Transverse colon (tissue), 4 donors: ENCODE results near the gene XXYLT1. TPM values are rescaled to one million over a fixed set of nuclear protein-coding genes. Genes with fewer than 3 reads are reported as not detected.

Experiments
- DNase-seq: peaks from one replicate; pipeline ENCODE4 v3.0.0-alpha.2; 2019
- H3K27ac ChIP-seq, 4 donors: fragments of 200-600 bp; sonication (generic); 2 replicates each; pipeline ENCODE4 v1.5.1; 2016 to 2018; ENCODE audit warnings: inconsistent platforms in 4 of 4
- H3K27me3 ChIP-seq: fragments of 200-600 bp; sonication (generic); 2 replicates; pipeline ENCODE4 v1.5.1; 2017; ENCODE audit warnings: inconsistent platforms
- H3K36me3 ChIP-seq, 4 donors: fragments of 200-600 bp; sonication (generic); 2 replicates each; pipeline ENCODE4 v1.5.1; 2017 to 2019; ENCODE audit warnings: inconsistent platforms in 4 of 4
- H3K4me1 ChIP-seq, 4 donors: fragments of 200-600 bp; sonication (generic); 2 replicates each; pipeline ENCODE4 v1.5.1; 2017 to 2020; ENCODE audit warnings: inconsistent platforms in 4 of 4
- H3K4me3 ChIP-seq, 4 donors: fragments of 200-600 bp; sonication (generic); 1 replicate in 1 of 4; 2 replicates in 3 of 4; pipeline versions ENCODE4 v1.5.1 to v1.6.1; 2017 to 2019; ENCODE audit warnings: inconsistent platforms in 4 of 4
- H3K9me3 ChIP-seq, 2 donors: fragments of 200-600 bp; sonication (generic); 2 replicates each; pipeline ENCODE4 v1.5.1; 2017 to 2019; ENCODE audit warnings: inconsistent platforms in 2 of 2
- CTCF ChIP-seq, 5 experiments: fragments of 200-600 bp in 3 of 5; fragments of 450-650 bp in 2 of 5; sonication (generic) in 3 of 5; IDR thresholded peaks; 1 replicate in 2 of 5; 2 replicates in 3 of 5; pipeline ENCODE4 v1.5.1; 2016 to 2017; ENCODE audit warnings: antibody characterized with exemption in 5 of 5, inconsistent platforms in 3 of 5, mild to moderate bottlenecking in 2 of 5, moderate library complexity in 1 of 5
- EP300 ChIP-seq: sonication (generic); formaldehyde crosslinking; IDR thresholded peaks from one replicate; pipeline ENCODE4 v1.6.1; 2017; ENCODE audit warnings: antibody characterized with exemption, low read depth
- POLR2A ChIP-seq: fragments of 450-650 bp; IDR thresholded peaks from one replicate; pipeline ENCODE4 v1.6.1; 2016; ENCODE audit warnings: antibody characterized with exemption, mild to moderate bottlenecking, moderate library complexity
- POLR2AphosphoS5 ChIP-seq, 3 donors: sonication (generic); formaldehyde crosslinking; IDR thresholded peaks; one replicate each; pipeline ENCODE4 v1.6.1; 2016; ENCODE audit warnings: antibody characterized with exemption in 3 of 3
- whole genome bisulfite sequencing, 2 donors: methylation state at CpG; one replicate each; pipeline ENCODE4 v1.1.5; 2018; ENCODE audit warnings: low coverage in 1 of 2; 5-methylcytosine and 5-hydroxymethylcytosine counted together
- in situ Hi-C, 4 donors: fragments of 200-750 bp; cut with MboI; loops; one replicate each; pipeline versions ENCODE4 v1.15.0 to v1.15.1; 2017; ENCODE audit warnings: low sequenced_read_pairs in 3 of 4, low pct_ligation_motif_present in 1 of 4, low pct_unique_long_range_greater_than_20kb in 1 of 4
- intact Hi-C: fragments of 100-400 bp; cut with DNase I; formaldehyde crosslinking; loops from one replicate; pipeline ENCODE4 v1.15.1; 2023; ENCODE audit warnings: low total_unique reads
- total RNA-seq, 4 donors: library from RNA; depleted of rRNA; stranded (reverse); fragments of >200 nt; gene quantifications; one replicate each; pipeline ENCODE4 v1.1.0, GENCODE V29; 2016

XXYLT1 gene
- total RNA-seq, 4 donors from 2014 or later = 3.0 to 10.0 (median 5.9) TPM

GRCh38 chr3:195175076-195175475 lies 95.9 kb downstream of the XXYLT1 start:
- no peak for DNase-seq
- in situ Hi-C loops (no loop called here), intact Hi-C loops (no loop called here)
- no peaks in the 10 kb centered on the region for H3K9me3 ChIP-seq
- no peak overlapping the region for H3K4me3 ChIP-seq
- TF ChIP-seq POLR2A (no peak), POLR2AphosphoS5 (IDR thresholded peaks at IDR 0.05) (no peak), CTCF (IDR thresholded peaks at IDR 0.05) (no peak), EP300 (no peak)
- no peaks in the 10 kb centered on the region for H3K27me3 ChIP-seq
- H3K36me3 ChIP-seq = no peaks in the 10 kb centered on the region
- peaks cover 0 to 32% (median 5%) of the 10 kb centered on the region in 4 donors for H3K4me1 ChIP-seq
- 95% methylated on average over 11 of the region's 11 CpGs; no CpG with 5 or more reads in 1 of the 2 donors for WGBS, 2 donors
- no peak overlapping the region for H3K27ac ChIP-seq

GRCh38 chr3:195173657-195174056 lies 97.3 kb downstream of the XXYLT1 start:
- whole genome bisulfite sequencing, 2 donors = 87% methylated on average over 9 of the region's 9 CpGs; no CpG with 5 or more reads in 1 of the 2 donors

GRCh38 chr3:195172896-195173295 lies 98.1 kb downstream of the XXYLT1 start:
- 76 to 95% methylated on average over 3 to 7 of the region's 7 CpGs for WGBS, 2 donors
- DNase-seq = no peak
- Histone ChIP-seq H3K36me3 (no peaks in the 10 kb centered on the region), H3K27ac (no peak overlapping the region), H3K27me3 (no peaks in the 10 kb centered on the region), H3K9me3 (no peaks in the 10 kb centered on the region), H3K4me3 (no peak overlapping the region), H3K4me1 (peaks cover 0 to 15% (median 0%) of the 10 kb centered on the region in 4 donors)
- no peak for TF ChIP-seq CTCF (IDR thresholded peaks at IDR 0.05)
- no peak for TF ChIP-seq POLR2AphosphoS5 (IDR thresholded peaks at IDR 0.05)
- TF ChIP-seq POLR2A = no peak
- intact Hi-C loops (no loop called here), in situ Hi-C loops (no loop called here)

More at GRCh38 chr3:195173657-195174056, 97.3 kb downstream of the XXYLT1 start:
- Histone ChIP-seq H3K27me3 (no peaks in the 10 kb centered on the region), H3K36me3 (no peaks in the 10 kb centered on the region), H3K9me3 (no peaks in the 10 kb centered on the region), H3K4me1 (peaks cover 0 to 21% (median 0%) of the 10 kb centered on the region in 4 donors), H3K27ac (no peak overlapping the region), H3K4me3 (no peak overlapping the region)
- in situ Hi-C loops = no loop called here
- intact Hi-C loops = no loop called here
- DNase-seq = no peak
- TF ChIP-seq EP300 (no peak), CTCF (IDR thresholded peaks at IDR 0.05) (no peak), POLR2AphosphoS5 (IDR thresholded peaks at IDR 0.05) (no peak), POLR2A (no peak)

DNA sequence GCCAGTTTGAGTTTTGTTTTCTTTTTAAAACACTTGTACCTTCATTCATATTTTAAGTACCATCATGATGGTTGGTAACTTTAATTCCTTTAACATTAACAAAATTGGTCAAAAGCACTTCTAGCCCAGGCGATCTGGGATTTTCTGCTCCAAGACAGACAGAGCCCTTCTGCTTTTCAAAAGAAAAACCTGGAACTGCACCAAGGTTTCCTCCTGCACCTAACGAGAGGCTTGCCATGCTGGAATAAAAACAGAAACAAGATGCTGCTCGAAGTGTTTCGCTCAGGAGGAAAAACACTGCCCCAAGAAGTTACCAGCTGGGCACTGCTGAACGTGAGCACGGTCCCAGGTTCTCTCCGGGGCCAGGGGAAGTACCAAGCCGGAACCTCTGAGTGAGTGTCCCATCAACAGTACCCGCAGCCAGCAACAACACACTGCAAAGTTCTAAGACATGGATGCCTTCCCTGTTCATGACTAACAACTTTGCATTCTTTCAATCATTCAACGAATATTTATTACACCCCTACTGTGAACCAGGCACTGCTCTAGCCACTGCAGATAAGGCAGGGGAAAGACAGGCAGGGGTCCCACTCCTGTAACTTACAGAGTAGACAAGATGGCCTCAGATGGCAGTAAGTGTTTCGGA lies 98.8 kb downstream of the XXYLT1 start:
- TF ChIP-seq EP300 (no peak), POLR2AphosphoS5 (IDR thresholded peaks at IDR 0.05) (no peak), CTCF (IDR thresholded peaks at IDR 0.05) (no peak), POLR2A (no peak)
- Histone ChIP-seq H3K4me1 (peaks cover 0 to 15% (median 0%) of the 10 kb centered on the region in 4 donors), H3K9me3 (no peaks in the 10 kb centered on the region), H3K36me3 (no peaks in the 10 kb centered on the region), H3K27ac (peak overlapping the region in 1 of 4 donors; percentile 23), H3K4me3 (no peak overlapping the region), H3K27me3 (no peaks in the 10 kb centered on the region)
- 69 to 71% methylated on average over 4 to 11 of the region's 11 CpGs for WGBS, 2 donors
- DNase-seq = no peak
- intact Hi-C loops = no loop called here
- in situ Hi-C loops = no loop called here
